HG03060 (cell line): ENCODE data around the gene ATP5PB.

Source experiments
- ATAC-seq: cut with Tn5 transposase; IDR thresholded peaks from one replicate; pipeline ENCODE4 v1.9.1; 2021; ENCODE audit warnings: low read depth, moderate number of reproducible peaks; ENCODE audit not compliant: unreplicated experiment

Gene ATP5PB

GRCh38 chr1:111446546-111446945, 2.7 kb upstream of the ATP5PB start:
- ATAC-seq, result no peak

DNA sequence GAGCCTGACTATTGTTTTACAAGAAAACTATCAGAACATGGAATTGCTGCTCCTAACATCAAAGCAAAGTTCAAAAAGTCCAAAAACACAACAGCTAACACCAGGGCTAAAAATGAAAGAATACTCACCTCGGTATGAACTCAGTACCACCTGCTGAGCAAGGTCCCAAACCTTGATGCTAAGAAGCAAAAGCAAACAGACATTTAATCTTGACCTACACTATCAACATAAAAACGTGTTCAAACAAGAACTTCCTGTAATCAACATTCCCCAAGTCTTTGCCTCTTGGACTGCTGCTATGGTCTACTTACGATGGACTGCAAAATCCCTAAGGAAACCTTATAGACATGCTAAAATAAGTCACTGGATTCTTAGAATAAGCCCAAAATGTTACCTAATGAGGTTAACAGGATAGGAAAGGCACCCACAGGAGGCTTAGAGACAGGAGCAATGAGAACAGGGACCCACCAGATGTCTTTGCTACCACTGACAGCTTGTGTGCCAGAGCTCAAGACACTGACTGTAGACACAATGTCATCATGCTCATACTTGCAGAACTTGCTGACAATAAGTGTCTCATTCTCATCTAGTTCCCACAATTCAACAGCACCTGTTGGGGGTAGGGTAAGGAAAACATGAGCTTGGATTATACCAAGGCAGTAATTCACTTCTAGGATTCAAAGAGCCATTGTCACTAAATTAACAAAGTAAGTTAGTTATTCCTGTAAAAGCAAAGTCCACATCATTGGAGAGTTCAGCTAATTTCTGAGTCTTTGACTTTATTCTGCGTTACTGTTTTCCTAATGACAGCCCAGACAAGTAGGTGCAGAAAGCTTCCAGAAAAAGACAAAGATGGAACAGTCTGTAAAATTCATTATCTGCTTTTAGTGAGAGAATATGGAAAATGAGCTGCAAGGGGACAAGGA, 2.0 kb upstream of the ATP5PB start:
- ATAC-seq, result no peak

GRCh38 chr1:111448482-111448917, 764 bp upstream of the ATP5PB start:
- ATAC-seq, result no peak

DNA sequence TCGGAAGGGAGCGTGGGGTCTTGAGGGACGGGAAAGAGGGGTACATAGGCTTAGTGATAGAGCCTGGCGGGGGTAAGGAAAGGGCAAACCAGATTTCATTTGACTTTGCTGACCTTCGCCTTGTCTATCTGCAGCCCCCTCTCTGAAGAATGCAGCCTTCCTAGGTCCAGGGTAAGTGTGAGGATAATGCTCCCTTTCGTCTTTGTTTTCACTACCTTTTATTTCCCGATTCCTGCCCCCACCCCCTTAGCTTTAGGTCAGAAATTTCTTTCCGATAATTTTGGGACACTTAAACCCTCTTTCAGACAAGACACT, 396 bp downstream of the ATP5PB start:
- no peak for ATAC-seq

- no peak for ATAC-seq
Measured at GRCh38 chr1:111450185-111450584, 921 bp downstream of the ATP5PB start.

DNA sequence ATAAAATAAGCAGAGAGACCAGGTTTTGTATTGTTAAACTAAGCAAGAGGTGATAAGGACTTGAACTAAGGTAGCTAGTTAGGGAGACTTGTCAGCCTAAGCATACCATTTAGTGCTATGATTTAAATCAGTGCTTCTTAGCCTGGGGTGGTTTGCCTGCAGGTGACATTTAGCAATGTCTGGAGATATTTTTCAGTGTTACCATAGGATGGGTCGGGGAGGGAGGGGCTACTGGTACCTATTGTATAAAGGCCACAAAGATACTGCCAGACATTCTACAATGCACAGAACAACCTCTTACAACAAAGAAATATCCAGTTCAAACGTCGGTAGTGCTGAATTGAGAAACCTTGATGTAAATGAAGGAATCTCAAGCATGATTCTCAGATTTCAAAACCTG, 3.3 kb downstream of the ATP5PB start:
- ATAC-seq, result no peak

DNA sequence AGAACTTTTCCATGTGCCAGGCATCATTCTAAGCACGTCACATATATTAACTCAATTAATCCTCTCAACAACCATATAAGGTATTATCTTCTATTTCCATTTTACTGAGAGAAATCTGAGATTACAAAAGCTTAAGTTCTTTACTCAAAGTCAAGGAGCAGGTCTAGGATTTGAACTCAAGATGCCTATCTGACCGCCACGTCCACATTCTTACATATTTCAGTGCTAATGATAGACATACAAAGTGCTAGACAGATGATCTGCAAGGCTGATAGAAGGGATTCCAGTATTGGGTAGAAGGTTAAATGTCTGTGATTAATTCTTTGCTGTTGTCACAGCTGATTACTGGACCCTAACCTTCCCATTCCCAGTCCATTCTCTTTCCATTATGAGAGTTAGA, 4.4 kb downstream of the ATP5PB start:
- no peak for ATAC-seq

- ATAC-seq, result no peak
Measured at GRCh38 chr1:111454859-111455641, 5.8 kb downstream of the ATP5PB start.

GRCh38 chr1:111455642-111456031, 6.4 kb downstream of the ATP5PB start:
- no peak for ATAC-seq

GRCh38 chr1:111461765-111462164, 12.5 kb downstream of the ATP5PB start:
- no peak for ATAC-seq

DNA sequence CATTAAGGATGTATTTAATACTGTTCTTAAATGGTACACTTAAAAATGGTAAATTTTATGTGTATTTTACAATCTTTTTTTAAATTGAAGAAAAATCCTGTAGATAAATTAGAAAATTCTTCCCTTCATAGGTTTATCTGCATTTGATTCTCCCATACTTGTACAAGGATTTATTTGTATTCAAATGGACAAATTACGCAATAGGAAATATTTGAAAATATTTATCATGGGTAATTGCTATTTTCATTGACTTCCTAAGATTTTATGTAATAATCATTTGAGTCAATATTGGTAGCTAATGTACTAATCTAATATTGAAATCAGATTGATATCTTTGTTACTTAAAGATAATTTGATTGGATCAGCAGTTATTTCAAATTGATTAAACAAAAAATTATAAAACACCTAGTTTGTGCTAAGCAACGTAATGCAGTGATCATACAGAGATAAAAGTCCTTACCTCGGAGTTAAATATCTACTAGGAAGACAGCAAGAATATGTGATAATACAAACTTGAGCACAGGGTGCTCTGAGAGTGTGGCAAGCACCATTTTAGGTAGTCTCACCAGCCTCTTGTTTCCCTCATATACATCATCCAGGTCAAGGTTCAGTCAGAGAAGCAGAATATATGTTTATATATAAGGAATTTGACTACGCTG, 13.2 kb downstream of the ATP5PB start:
- no peak for ATAC-seq

DNA sequence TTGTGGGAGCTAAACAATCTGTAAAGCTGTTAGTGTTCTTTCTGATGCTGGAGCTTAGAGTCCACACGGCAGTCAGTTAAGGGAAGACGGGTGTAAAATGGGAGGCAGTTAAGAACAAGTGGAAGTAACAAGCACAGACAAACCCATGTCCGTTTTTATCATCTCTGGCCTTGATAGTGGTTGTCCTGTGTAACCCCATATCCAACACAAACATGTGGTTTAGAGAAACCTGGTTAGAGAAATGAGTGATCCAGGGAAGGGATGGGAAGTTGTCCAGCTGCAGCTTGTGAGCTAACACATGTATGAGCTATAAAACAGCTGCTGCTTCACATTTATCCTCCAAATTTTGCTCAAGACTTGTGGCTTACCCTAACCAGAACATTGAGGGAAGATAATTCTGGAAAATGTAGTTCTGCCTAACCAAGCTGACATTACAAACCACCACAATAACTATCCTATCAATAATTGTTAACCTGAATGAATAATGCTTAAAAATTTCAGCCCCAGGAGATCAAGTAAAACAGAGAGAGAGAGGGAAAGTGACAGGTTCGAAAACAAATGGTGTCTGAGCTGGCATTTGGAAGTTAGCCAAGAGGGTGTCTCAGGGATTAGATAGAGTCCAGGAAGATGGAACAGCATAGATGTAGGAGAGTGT, 13.9 kb downstream of the ATP5PB start:
- ATAC-seq, result no peak

DNA sequence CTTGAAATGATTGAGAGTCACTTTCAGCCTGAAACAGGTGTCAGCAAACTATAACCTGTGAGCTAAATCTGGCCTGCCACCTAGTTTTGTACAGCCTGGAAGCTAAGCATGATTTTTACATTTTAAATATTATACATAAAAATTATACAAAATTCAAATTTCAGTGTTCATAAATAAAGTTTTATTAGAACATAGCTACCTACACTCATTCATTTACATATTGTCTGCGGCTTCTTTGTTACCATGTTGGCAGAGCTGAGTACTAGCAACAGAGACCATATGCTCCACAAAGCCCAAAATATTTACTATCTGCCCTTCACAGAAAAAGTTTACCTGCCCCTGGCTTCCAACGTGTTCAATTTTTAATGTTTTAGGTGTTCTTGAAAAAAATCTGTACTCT, 16.5 kb downstream of the ATP5PB start:
- ATAC-seq, result no peak

DNA sequence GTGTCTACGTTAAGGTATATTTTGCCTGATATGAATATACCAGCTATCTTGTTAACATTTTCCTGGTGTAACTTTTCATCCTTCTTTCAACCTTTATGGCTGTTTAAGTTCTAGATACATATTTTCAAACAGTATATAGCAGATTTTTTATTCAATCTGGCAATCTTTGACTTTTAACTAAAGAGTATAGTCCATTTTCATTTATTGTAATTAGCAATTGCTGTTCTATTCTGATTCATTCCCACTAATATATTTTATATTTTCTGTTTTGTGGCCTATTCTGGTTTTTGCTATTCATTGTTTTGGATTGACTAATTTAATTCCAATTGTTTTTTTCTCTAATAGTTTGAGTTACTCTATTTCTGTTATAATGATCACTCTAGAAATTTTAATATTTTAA, 17.2 kb downstream of the ATP5PB start:
- no peak for ATAC-seq

DNA sequence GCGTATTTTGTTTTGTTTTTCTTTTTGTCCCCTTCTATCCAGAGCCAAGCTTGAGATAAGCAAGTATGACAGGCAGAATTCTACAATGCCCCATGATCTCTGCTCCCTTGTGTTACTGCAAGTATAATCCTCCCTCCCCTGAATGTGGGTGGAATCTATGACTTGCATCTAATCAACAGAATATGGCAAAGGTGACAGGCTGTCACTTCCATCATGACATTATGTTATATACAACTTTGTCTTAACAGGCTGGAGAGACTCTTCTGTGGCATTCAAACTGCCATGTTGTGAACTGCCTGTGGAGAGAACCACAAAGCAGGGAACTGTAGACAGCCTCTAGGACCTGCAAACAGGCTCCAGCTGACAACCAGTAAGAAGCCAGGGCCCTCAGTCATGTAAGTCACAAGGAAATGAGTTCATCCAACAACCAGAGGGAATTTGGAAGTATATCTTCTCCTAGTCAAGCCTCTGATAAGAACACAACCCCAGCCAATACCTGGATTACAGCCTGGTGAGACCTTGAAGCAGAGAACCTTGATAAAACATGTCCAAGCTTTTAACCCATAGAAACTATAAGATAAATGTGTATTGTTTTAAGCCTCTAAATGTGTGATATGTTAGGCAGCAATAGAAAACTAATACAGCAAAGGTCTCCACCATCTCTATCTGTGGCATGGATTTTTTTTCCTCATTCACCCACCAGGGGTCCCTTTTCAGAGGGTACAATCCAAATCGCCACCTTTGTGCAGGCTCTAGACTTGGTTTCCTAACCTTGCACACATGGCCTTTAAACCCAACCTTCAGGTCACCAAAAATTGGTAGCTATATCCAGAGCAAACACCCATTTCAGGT, 18.8 kb downstream of the ATP5PB start:
- ATAC-seq, result no peak

DNA sequence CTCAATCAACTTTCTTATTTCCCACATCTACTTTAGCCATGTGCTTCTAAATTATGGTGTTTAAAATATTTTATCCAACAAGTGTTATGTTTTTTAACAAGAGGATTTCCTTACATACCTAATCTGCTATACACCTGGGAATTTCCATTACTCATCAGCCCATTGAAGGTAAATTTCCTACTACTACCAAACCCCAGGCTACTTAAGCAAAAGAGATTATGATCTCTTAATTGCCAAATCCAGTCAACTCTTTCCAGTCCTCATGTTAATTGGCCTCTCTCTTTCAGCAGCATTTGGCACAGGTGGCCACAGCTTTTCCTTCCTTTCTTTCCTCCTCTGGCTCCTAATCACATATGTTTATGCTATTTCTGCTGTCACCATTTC, 19.4 kb downstream of the ATP5PB start:
- ATAC-seq, result no peak

DNA sequence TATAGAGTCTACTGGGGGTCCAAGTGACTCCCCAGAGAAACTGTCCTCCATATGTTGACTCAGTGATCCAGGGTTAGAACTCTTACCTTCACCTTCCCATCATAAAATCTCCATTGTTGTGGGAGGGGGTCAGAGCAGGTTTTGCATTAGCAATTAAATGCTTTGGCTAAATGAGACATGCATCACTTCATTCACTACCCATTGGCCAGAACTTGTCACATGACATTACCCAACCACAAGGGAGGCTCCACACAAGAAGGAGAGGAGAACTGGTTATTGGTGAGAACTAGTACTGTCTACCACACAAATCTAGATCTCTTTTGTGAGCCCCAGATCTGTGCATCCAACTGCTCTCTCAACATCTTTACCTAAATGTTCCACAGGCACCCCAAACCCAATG, 20.3 kb downstream of the ATP5PB start:
- ATAC-seq, result no peak

- no peak for ATAC-seq
Measured at GRCh38 chr1:111470596-111470995, 21.3 kb downstream of the ATP5PB start.

- ATAC-seq, result no peak
Measured at GRCh38 chr1:111471012-111471411, 21.7 kb downstream of the ATP5PB start.

DNA sequence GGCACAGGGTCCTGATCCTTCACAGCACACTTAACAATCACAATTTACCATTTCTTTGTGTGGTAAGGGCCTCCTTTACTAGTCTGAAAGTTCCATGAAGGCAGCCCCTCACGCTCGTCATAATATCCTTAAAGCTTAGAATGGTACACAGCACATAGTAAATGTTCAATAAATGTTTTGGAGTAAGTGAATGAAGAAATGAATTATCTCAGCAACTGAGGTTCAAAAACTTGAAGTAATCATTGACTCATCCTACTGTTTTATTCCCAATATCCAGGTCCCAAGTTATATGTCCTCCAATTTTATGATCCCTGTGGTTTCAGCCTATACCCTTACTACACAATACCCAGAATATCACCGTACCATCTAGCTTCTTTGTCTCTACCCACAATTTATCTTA, 22.3 kb downstream of the ATP5PB start:
- no peak for ATAC-seq
